Measurements from ENCODE around the gene CD226.

DNA sequence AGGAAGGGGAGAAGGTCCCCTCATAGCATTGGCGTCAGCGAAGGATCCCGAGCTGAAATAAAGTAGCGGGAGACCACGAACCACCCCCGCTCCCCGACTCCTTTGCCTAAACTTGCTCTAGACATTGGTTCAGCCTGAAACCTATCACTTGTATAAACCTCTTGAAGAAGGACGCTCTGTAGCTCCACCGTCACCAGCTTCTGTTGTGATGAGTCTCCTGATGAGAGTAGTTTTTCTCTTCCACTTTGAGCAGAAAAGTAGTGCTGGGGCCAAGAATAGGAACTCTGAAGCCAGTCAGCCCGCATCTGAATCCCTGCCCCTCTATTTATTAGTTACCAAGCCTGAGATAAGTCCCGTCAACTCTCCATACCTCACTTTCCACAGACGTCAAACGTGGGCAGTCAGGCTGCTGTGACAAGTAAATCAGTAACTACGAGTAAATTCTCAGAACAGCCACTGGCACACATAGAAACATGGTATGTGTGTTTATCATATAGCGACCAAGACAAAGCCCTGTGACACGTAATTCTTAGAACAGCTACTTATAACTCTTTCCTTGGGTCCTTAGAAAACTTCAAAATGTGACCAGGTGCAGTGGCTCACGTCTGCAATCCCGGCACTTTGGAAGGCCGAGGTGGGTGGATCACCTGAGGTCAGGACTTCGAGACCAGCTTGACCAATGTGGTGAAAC, 61.7 kb downstream of the CD226 start:
- TF ChIP-seq, protein P1, sequence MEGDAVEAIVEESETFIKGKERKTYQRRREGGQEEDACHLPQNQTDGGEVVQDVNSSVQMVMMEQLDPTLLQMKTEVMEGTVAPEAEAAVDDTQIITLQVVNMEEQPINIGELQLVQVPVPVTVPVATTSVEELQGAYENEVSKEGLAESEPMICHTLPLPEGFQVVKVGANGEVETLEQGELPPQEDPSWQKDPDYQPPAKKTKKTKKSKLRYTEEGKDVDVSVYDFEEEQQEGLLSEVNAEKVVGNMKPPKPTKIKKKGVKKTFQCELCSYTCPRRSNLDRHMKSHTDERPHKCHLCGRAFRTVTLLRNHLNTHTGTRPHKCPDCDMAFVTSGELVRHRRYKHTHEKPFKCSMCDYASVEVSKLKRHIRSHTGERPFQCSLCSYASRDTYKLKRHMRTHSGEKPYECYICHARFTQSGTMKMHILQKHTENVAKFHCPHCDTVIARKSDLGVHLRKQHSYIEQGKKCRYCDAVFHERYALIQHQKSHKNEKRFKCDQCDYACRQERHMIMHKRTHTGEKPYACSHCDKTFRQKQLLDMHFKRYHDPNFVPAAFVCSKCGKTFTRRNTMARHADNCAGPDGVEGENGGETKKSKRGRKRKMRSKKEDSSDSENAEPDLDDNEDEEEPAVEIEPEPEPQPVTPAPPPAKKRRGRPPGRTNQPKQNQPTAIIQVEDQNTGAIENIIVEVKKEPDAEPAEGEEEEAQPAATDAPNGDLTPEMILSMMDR (IDR thresholded peaks at IDR 0.05): no peak
- TF ChIP-seq POLR2A (IDR thresholded peaks at IDR 0.05): no peak
